NCI-H524 treated with DMSO at 0.1 percent for 48 hours (cell line): ENCODE data around the gene GSTT2.

Experiments used
- DNase-seq: peaks from one replicate; lab custom pipeline; 2025; lab: John Stamatoyannopoulos, UW

Gene GSTT2

GRCh38 chr22:24008381-24009226 lies 28.7 kb downstream of the GSTT2 start:
- no peak for DNase-seq

GRCh38 chr22:24009227-24010017 lies 29.5 kb downstream of the GSTT2 start:
- DNase-seq: no peak

GRCh38 chr22:24010018-24010391 lies 30.1 kb downstream of the GSTT2 start:
- DNase-seq: no peak

GRCh38 chr22:24011735-24012068 lies 31.8 kb downstream of the GSTT2 start:
- no peak for DNase-seq

- no peak for DNase-seq
These were observed 36.2 kb downstream of the GSTT2 start for GRCh38 chr22:24016156-24016555.

- no peak for DNase-seq
These were observed 41.4 kb downstream of the GSTT2 start for GRCh38 chr22:24021304-24021703.

GRCh38 chr22:24023204-24023789 lies 43.4 kb downstream of the GSTT2 start:
- no peak for DNase-seq

- no peak for DNase-seq
These were observed 44.4 kb downstream of the GSTT2 start for GRCh38 chr22:24024354-24024753.

GRCh38 chr22:24025475-24025874 lies 45.5 kb downstream of the GSTT2 start:
- no peak for DNase-seq

- no peak for DNase-seq
These were observed 46.1 kb downstream of the GSTT2 start for GRCh38 chr22:24026056-24026455.

- DNase-seq: no peak
These were observed 46.8 kb downstream of the GSTT2 start for GRCh38 chr22:24026733-24027132.

- DNase-seq: peak; percentile 23
These were observed 47.5 kb downstream of the GSTT2 start for GRCh38 chr22:24027389-24027975.

GRCh38 chr22:24027991-24028390 lies 48.1 kb downstream of the GSTT2 start:
- no peak for DNase-seq

GRCh38 chr22:24028533-24028932 lies 48.6 kb downstream of the GSTT2 start:
- no peak for DNase-seq

GRCh38 chr22:24029304-24029703 lies 49.4 kb downstream of the GSTT2 start:
- no peak for DNase-seq

- DNase-seq: no peak
These were observed 50.3 kb downstream of the GSTT2 start for GRCh38 chr22:24030186-24030702.
